PC-3 (cell line): ENCODE measurements around the gene FXYD5. TPM values are rescaled to one million over a fixed set of nuclear protein-coding genes. Genes with fewer than 3 reads are reported as not detected.

Source experiments
- ATAC-seq: fragments of 200-7000 bp; cut with Tn5 transposase; 2 replicates; pipeline ENCODE4 v1.9.1; 2020; ENCODE audit warnings: mild to moderate bottlenecking, moderate library complexity
- BruUV-seq: library from RNA; stranded (reverse); fragments of 400-500 nt; replicated peaks from 2 replicates; lab custom pipeline; 2021; lab: Mats Ljungman, UMichigan
- CTCF ChIA-PET: fragments of 300-600 bp; sonication (Branson Sonifier 250); formaldehyde crosslinking; loops from one replicate; lab custom pipeline; 2022; ENCODE audit warnings: antibody characterized with exemption; lab: Charles Lee
- POLR2A ChIA-PET: fragments of 300-600 bp; sonication (Branson Sonifier 250); formaldehyde crosslinking; loops from one replicate; lab custom pipeline; 2022; ENCODE audit warnings: antibody characterized with exemption; ENCODE audit not compliant: unreplicated experiment; lab: Charles Lee
- DNase-seq: peaks from one replicate; pipeline ENCODE4 v3.0.0-alpha.2; 2015
- H2AFZ ChIP-seq: fragments of 300-600 bp; sonication (generic); 2 replicates; pipeline ENCODE4 v1.6.0; 2016; ENCODE audit warnings: antibody characterized with exemption, low read length
- H3F3A ChIP-seq: fragments of 300-600 bp; sonication (generic); one replicate; pipeline ENCODE4 v1.6.0; 2017; ENCODE audit warnings: antibody characterized with exemption, low read length, control low read depth, mild to moderate bottlenecking; ENCODE audit not compliant: unreplicated experiment
- H3K27ac ChIP-seq: fragments of 300-600 bp; sonication (generic); 2 replicates; pipeline ENCODE4 v1.5.1; 2016; ENCODE audit warnings: mild to moderate bottlenecking, low read length
- H3K27me3 ChIP-seq: fragments of 300-600 bp; sonication (generic); 2 replicates; pipeline ENCODE4 v1.6.1; 2016; ENCODE audit warnings: low read length, mixed read lengths
- H3K36me3 ChIP-seq: fragments of 300-600 bp; sonication (generic); 2 replicates; pipeline ENCODE4 v1.6.1; 2016; ENCODE audit warnings: low read depth, mixed run types, low read length, mixed read lengths
- H3K4me1 ChIP-seq: fragments of 300-600 bp; sonication (generic); 2 replicates; pipeline ENCODE4 v1.5.1; 2016; ENCODE audit warnings: low read length; ENCODE audit not compliant: insufficient read depth
- H3K4me2 ChIP-seq: fragments of 300-600 bp; sonication (generic); 2 replicates; pipeline ENCODE4 v1.6.0; 2016; ENCODE audit warnings: low read length
- H3K4me3 ChIP-seq: fragments of 300-600 bp; sonication (generic); 2 replicates; pipeline ENCODE4 v1.5.1; 2016; ENCODE audit warnings: mild to moderate bottlenecking, low read length, mixed read lengths
- H3K79me2 ChIP-seq: fragments of 300-600 bp; sonication (generic); 2 replicates; pipeline ENCODE4 v1.6.1; 2017; ENCODE audit warnings: low read length, mixed read lengths
- H3K9ac ChIP-seq: fragments of 300-600 bp; sonication (generic); 2 replicates; pipeline ENCODE4 v1.6.0; 2016; ENCODE audit warnings: mild to moderate bottlenecking, low read length
- H3K9me2 ChIP-seq: fragments of 300-600 bp; sonication (generic); replicated peaks from 2 replicates; pipeline ENCODE4 v1.6.1; 2016; ENCODE audit warnings: mixed run types, low read length, mixed read lengths
- H3K9me3 ChIP-seq: fragments of 300-600 bp; sonication (generic); 2 replicates; pipeline ENCODE4 v1.6.1; 2016; ENCODE audit warnings: low read length, mixed read lengths
- H4K20me1 ChIP-seq: fragments of 300-600 bp; sonication (generic); 2 replicates; pipeline ENCODE4 v1.6.1; 2016; ENCODE audit warnings: low read length, mixed read lengths
- CTCF ChIP-seq: fragments of 300-600 bp; sonication (generic); conservative IDR thresholded peaks from 2 replicates; pipeline ENCODE4 v1.5.1; 2017; ENCODE audit warnings: antibody characterized with exemption, low read depth, mild to moderate bottlenecking, low read length
- EZH2 ChIP-seq: fragments of 300-600 bp; sonication (generic); IDR thresholded peaks from one replicate; pipeline ENCODE4 v1.6.1; 2017; ENCODE audit warnings: antibody characterized with exemption, mild to moderate bottlenecking, low read length; ENCODE audit not compliant: unreplicated experiment
- EZH2phosphoT487 ChIP-seq: fragments of 300-600 bp; sonication (generic); IDR thresholded peaks from 2 replicates; pipeline ENCODE4 v1.6.1; 2018; ENCODE audit warnings: mild to moderate bottlenecking, antibody characterized with exemption, low read length, borderline replicate concordance
- intact Hi-C: fragments of 100-400 bp; cut with micrococcal nuclease; formaldehyde crosslinking; loops from 2 replicates; pipeline ENCODE4 v1.9.0; 2023
- total RNA-seq: library from RNA; depleted of rRNA; stranded (reverse); fragments of >200 nt; gene quantifications from 2 replicates; pipeline ENCODE4 v1.2.3, GENCODE V29; 2014

Gene FXYD5
- total RNA-seq, 1 experiment from 2014 or later: 123 TPM

DNA sequence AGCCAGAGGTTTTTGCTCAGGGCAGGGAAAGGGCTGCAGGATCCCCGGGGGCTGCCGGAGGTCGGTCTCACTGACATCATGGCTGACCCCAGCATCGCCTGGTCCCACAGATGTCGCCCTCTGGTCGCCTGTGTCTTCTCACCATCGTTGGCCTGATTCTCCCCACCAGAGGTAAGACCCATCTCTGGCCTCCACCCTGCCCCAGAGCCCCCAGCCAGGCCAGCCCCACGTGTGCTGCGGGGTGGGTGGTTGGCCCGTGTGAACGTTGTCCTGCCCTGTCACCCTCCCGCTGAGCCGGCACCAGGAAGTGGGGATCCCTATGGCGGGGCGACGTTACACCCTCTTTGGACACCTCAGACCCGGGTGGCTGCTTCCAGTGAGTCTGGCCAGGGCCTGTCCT is 906 bp downstream of the FXYD5 start:
- H3K4me2 ChIP-seq: peak overlapping the region; percentile 98
- no peak; the same call in 1 of the 2 replicates for ATAC-seq
- peaks cover 19% of the 10 kb centered on the region for H3K36me3 ChIP-seq
- peaks cover 13% of the 10 kb centered on the region; the same call in 1 of the 2 replicates for H4K20me1 ChIP-seq
- POLR2A ChIA-PET: no interaction called here
- peak overlapping the region; percentile 88 for H3K9ac ChIP-seq
- H3K4me1 ChIP-seq: peaks cover 14% of the 10 kb centered on the region
- no peaks in the 10 kb centered on the region for H3K9me2 ChIP-seq
- no peaks in the 10 kb centered on the region for H3K9me3 ChIP-seq
- no peaks in the 10 kb centered on the region for H3F3A ChIP-seq
- TF ChIP-seq EZH2 (no peak), EZH2phosphoT487 (no peak), CTCF (no peak)
- peak overlapping the region; percentile 75 for H3K4me3 ChIP-seq
- peaks cover 34% of the 10 kb centered on the region for H3K79me2 ChIP-seq
- no peak for DNase-seq
- CTCF ChIA-PET: no interaction called here
- intact Hi-C loops: no loop called here
- H2AFZ ChIP-seq: no peak overlapping the region
- H3K27ac ChIP-seq: peak overlapping the region; percentile 62
- no TSS peak for BruUV-seq
- H3K27me3 ChIP-seq: no peaks in the 10 kb centered on the region

GRCh38 chr19:35155981-35156672 is 1.6 kb downstream of the FXYD5 start:
- no peak for DNase-seq
- H3K4me1 ChIP-seq: peaks cover 14% of the 10 kb centered on the region
- ATAC-seq: no peak
- no peaks in the 10 kb centered on the region for H3K9me2 ChIP-seq
- H3K36me3 ChIP-seq: peaks cover 26% of the 10 kb centered on the region
- no peak overlapping the region for H3K27ac ChIP-seq
- intact Hi-C loops: no loop called here
- BruUV-seq: TSS peak; percentile 36
- no peaks in the 10 kb centered on the region for H3F3A ChIP-seq
- H3K4me3 ChIP-seq: peak overlapping the region; percentile 75
- peaks cover 34% of the 10 kb centered on the region for H3K79me2 ChIP-seq
- H3K9me3 ChIP-seq: no peaks in the 10 kb centered on the region
- H3K27me3 ChIP-seq: no peaks in the 10 kb centered on the region
- H2AFZ ChIP-seq: no peak overlapping the region
- peak overlapping the region; percentile 98 for H3K4me2 ChIP-seq
- ChIA-PET POLR2A (no interaction called here), CTCF (no interaction called here)
- H3K9ac ChIP-seq: peak overlapping the region; percentile 88; the same call in 1 of the 2 replicates
- peaks cover 13% of the 10 kb centered on the region; the same call in 1 of the 2 replicates for H4K20me1 ChIP-seq
- TF ChIP-seq EZH2phosphoT487: no peak
- TF ChIP-seq EZH2: no peak
- TF ChIP-seq CTCF: no peak

DNA sequence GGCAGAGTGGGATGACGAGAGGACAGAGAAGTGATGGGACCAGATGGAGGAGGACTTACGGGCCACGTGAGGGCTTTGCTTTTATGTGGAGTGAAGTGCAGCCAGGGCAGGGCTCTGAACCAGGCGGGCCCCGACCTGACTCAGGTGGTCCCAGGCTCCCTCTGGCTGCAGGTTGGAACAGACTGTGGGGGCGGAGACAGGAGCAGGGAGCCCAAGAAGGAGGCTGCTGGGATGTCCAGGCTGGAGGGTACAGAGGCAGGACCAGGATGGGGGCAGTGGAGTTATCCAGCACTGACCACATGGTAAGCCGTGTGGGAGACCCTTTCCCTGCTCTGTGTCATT is 2.1 kb downstream of the FXYD5 start:
- Histone ChIP-seq H3K36me3 (peaks cover 31% of the 10 kb centered on the region), H4K20me1 (peaks cover 13% of the 10 kb centered on the region; the same call in 1 of the 2 replicates), H3K79me2 (peaks cover 34% of the 10 kb centered on the region), H3F3A (no peaks in the 10 kb centered on the region), H3K27me3 (no peaks in the 10 kb centered on the region), H2AFZ (no peak overlapping the region), H3K4me2 (peak overlapping the region; percentile 98; the same call in 1 of the 2 replicates), H3K9me3 (no peaks in the 10 kb centered on the region), H3K4me1 (peaks cover 14% of the 10 kb centered on the region), H3K27ac (no peak overlapping the region), H3K9me2 (no peaks in the 10 kb centered on the region), H3K4me3 (no peak overlapping the region), H3K9ac (no peak overlapping the region)
- DNase-seq (no peak), ATAC-seq (no peak)
- intact Hi-C loops: no loop called here
- POLR2A ChIA-PET: no interaction called here
- no peak for TF ChIP-seq EZH2phosphoT487
- no peak for TF ChIP-seq EZH2
- TF ChIP-seq CTCF: no peak
- no TSS peak for BruUV-seq
- CTCF ChIA-PET: no interaction called here
